Cardiac septum (tissue), 1 donor: ENCODE data around the gene FOXF1. TPM values are rescaled to one million over a fixed set of nuclear protein-coding genes. Genes with fewer than 3 reads are reported as not detected.

ENCODE experiments used
- DNase-seq: peaks from one replicate; pipeline ENCODE4 v3.0.0-alpha.2; 2020; ENCODE audit warnings: low spot score
- intact Hi-C: fragments of 100-400 bp; cut with DNase I; formaldehyde crosslinking; loops from one replicate; pipeline ENCODE4 v1.14.0; 2022
- long read RNA-seq: library from polyadenylated mRNA; unstranded; transcript quantifications from one replicate; pipeline ENCODE4 v2.0.0, GENCODE V29; 2021
- total RNA-seq: library from RNA; stranded (reverse); fragmentation: NEBNext Ultra II Directional; extraction: Animal tissue kit (Norgen Biotek cat#: 25700); gene quantifications from one replicate; pipeline ENCODE4 v1.2.1, GENCODE V29; 2021
- donor health status: DM: no; HTN: no; CAD: no.

FOXF1 gene
- 0.16 TPM for total RNA-seq
- long read RNA-seq, partial matches to known transcripts: 0 of 2 reads
- long read RNA-seq, other reads (novel, unspliced or antisense): 1 of 2 reads

DNA sequence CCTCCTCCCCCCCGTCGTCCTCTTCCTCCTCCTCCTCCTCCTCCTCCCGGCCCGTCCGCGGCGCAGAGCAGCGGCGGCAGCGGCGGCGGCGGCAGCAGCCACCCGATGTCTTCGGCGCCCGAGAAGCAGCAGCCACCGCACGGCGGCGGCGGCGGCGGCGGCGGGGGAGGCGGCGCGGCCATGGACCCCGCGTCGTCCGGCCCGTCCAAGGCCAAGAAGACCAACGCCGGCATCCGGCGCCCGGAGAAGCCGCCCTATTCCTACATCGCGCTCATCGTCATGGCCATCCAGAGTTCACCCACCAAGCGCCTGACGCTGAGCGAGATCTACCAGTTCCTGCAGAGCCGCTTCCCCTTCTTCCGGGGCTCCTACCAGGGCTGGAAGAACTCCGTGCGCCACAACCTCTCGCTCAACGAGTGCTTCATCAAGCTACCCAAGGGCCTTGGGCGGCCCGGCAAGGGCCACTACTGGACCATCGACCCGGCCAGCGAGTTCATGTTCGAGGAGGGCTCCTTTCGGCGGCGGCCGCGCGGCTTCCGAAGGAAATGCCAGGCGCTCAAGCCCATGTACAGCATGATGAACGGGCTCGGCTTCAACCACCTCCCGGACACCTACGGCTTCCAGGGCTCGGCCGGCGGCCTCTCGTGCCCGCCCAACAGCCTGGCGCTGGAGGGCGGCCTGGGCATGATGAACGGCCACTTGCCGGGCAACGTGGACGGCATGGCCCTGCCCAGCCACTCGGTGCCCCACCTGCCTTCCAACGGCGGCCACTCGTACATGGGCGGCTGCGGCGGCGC lies at the start of gene FOXF1:
FOXF1 (plus strand) TSS at position 63 of the 797 bp plus-strand sequence; CDS start at position 106, 43 bp downstream.
- intact Hi-C loops: no loop called here
- DNase-seq: no peak

DNA sequence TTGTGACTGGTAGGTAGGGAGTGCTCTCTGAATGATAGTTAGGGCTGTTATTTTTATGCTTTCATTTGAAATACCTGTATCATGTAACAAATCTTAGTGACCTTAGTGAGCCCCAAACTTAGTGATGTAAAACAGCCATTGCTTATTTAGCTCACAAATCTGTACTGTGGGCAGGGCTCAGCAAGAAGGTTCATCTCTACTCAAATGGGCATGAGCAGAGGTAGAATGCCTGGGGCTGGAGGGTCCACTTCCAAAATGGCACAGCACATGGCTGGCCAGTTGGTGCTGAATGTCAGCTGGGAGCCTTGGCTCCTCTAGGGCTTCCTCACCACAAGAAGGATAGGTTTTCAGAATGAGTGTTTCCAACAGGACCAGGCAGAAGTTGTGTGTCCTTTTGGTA lies 49.3 kb upstream of the FOXF1 start:
- no peak for DNase-seq
- intact Hi-C loops: no loop called here

DNA sequence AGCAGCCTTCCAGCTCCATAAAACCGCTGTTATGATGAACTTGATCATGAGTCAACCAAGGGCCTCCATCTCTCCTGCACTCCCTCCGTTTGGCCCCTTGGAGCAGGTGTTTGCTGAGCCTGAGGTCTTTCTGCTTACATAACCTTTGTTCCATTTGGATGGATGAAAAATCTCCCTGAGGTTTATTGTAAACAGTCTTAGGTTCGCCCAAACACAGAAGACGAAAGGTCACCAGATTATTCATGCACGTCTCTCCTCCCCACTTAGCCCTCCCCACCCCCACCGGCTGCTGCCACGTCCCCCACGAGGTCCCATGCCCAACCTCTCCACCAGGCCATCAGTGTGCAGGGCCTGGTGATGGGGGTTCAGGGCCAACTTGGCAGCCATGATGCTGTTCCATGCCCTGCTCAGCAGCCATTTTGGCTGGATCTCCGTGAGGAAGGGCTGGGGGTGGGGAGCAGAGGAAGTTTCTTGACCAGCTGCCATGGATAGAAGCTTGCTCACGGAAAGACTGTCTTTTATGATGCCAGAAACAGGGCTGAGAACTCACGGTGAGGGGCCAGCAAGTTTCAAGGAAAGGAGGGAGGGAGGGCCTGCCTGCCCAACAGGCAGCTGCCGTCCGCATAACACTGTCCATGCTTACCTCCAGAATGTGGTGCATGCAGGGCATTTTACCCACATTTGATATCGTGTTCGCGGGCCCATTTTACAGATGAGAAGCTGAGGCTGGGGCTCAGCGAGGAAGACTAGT lies 47.8 kb upstream of the FOXF1 start:
- intact Hi-C loops: no loop called here

DNA sequence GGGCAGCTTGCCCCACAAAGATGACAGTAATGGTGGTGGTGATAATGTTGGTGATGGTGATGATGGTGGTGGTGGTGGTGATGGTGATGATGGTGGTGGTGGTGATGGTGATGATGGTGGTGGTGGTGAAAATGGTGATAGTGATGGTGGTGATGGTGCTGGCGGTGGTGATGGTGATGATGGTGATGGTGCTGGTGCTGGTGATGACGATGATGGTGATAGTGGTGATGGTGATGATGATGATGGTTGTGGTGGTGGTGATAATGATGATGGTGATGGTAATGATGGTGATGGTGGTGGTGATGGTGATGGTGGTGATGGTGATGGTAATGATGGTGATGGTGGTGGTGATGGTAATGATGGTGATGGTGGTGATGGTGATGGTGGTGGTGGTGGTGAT lies 46.3 kb upstream of the FOXF1 start:
- intact Hi-C loops: no loop called here
- no peak for DNase-seq

More for the DNA sequence above, 47.8 kb upstream of the FOXF1 start:
- no peak for DNase-seq

DNA sequence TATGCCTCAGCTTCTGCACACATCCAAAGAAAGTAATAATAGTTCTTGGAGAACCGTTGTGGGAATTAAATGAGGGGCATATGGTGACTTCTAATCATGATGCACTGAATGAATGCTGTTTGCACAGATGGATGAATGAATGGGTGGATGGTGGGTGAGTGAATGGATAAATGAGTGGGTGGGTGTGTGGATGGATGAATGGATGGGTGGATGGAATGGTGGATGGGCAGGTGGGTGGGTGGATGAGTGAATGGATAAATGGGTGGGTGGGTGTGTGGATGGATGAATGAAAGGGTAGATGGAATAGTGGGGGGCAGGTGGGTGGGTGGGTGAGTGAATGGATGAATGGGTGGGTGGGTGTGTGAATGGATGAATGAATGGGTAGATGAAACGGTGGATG lies 44.9 kb upstream of the FOXF1 start:
- intact Hi-C loops: no loop called here
- DNase-seq: no peak

DNA sequence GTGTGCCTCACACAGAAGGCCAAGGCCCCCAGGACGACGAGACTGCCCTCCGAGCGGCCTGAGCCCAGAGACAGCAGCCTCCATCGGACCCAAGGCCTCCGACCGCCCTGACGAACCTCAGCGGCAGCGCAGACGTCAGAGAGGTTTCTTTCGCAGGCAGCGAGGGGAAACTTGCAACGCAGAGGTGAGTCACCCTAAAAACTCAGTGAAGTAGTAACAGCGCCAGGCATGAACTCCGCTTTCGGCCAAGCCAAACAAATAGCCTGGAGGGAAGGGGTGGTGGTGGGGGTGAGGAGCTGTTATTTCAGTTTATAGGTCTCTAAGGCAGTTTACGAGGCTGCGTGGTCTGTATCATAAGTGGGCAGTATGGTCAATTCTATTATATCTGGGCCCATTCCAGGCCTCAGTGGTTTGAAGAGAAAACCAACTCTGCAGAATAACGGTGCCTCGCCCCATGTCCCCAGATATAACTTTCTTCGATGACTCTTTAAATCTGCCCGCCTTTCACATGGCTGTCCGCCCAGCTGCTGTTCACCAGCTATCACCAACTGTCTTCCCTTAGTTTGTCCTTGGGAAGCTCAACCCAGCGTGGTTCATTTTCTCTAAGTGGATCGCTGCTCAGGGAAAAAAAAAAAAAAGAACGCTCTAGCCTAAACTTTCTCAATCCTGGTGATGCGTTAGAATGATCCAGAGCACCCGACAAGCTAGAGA lies 43.5 kb upstream of the FOXF1 start:
- intact Hi-C loops: no loop called here
- DNase-seq: no peak

DNA sequence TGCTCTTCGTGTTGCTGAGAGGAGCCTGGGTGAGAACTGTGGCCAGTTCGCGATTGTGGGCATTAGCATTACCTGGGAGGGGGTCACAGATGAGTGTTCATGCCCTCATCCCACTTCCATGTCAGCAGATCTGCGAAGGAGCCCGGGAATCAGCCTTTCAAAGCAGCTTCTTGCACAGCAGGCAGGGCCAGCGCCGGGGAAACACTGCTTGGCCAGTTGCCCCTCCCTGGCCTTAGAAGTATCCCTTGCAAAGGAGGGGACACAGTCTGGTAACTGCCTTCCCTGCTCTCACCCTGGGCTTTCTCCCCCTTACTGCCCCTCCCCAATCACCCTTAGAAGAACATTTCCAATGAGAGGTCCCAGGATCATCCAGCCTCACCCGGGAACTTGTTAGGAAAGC lies 42.8 kb upstream of the FOXF1 start:
- intact Hi-C loops: no loop called here

DNA sequence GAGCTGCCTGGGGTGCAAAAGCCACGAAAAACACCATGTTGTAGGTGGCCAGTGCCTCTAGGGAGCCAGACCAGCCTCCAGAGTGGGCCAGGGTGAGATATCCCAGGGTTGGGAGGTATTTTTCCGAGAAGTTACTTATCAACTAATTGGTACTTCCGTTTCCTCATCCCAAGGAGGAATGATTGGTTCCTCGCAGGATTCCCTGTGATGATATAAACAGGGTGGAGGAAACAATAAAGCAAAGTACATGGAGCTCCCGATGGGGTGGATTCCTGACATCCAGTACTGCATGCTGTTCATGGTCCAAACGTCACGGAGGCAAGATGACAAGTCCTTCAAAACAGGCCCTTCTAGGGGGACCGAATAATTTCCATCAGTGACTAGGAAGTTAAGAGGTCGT lies 39.4 kb upstream of the FOXF1 start:
- DNase-seq: no peak
- intact Hi-C loops: no loop called here

More for the DNA sequence above, 42.8 kb upstream of the FOXF1 start:
- DNase-seq: no peak

DNA sequence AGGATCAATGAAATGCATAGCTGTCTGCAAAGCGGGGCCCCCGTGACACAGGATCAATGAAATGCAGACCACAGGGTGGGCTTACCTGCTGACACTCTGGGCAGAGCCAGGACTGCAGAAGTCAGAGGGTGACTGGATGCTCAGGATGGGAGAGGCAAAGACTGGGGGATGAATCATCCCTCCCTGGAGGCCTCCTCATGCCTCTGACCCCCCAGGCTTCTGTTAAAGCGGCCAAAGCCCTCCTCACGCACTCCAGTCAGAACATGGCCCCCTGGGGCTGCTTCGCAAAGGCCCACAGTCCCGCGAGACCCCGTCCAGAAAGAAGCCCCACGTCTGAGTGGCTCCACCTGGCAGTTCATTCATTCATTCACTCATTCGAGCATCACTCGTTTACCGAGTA lies 38.4 kb upstream of the FOXF1 start:
- intact Hi-C loops: no loop called here
- no peak for DNase-seq

DNA sequence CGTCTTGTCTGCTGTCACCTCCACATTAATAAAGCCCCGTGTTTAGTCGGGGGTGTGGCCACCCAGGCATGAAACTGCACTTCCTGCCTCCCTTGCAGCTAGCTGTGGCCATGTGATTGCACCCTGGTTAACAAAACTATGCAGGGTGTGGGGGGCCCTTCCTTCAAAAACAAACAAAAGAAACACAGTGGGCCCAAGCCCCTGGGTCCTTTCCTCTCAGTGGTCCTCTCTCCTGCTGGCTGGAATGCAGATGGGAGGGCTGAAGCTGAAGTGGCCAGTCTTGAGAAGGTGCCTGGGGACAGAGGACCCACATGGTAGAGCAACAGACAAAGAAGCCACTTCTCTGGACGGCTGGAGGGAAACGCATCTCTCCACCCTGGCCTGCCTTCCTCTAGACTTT lies 38.0 kb upstream of the FOXF1 start:
- intact Hi-C loops: no loop called here
- no peak for DNase-seq

DNA sequence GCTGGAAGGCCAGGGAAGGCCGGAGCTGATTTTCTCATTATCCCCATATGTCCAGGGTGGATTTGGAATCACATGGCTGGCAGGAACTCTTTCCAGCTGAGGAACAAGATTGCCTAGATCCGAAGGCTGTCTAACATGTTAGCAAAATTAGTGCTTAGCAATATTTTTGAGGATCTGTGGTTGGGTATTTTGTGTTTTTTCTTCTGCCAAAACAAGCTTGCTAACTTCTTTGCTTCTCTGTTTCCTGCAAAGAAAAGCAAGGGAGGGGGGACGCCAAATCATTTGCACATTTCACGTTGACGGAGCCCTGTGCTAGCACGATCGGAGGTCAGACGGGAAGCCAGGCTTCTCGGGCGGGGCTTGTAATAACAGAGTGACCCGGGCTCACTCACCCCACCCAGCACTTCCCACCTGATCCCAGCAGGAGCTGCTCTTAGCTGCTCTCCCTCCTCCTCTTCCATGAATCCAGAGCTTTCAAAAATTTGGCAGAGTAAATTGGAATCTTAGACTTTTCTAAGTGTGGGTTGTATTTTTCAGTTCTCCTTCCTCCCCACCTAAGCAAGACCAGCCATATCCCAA lies 33.3 kb upstream of the FOXF1 start:
- no peak for DNase-seq
- intact Hi-C loops: no loop called here

DNA sequence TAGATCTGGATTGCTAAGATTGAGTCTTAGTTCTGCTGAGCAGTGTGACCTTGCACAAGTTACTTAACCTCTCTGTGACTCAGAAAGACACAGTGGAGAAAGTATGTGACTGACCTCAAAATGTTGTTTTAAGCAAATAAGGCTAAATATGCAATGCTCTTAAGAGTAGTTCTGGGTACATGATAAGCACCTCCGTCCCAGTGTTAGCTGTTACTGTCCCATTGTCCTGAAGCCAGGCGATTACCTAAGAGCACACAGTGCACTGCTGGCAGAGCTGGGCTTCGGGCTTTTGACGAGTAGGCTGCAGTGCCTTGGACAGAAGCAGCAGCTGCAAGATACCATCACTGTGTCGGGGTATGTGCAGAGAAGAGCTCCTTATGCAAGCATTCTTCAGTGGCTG lies 32.7 kb upstream of the FOXF1 start:
- DNase-seq: no peak

DNA sequence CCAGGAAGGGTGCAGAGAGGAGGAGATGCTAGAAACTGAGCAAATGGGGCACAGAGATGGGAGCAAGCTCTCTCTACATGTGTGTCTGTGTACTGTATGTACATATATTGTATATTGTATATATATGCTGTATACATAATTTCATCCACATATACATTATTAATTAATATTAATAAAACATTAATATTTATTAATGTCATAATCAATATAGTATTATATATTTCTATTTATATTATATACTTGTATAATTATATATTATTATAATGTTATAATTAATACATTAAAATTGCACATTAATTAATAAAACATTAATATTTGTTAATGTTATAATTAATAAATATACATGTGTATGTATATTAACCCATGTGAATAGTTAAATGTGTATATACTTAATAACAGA lies 31.5 kb upstream of the FOXF1 start:
- intact Hi-C loops: no loop called here
- DNase-seq: no peak

More for the DNA sequence above, 32.7 kb upstream of the FOXF1 start:
- intact Hi-C loops: no loop called here

DNA sequence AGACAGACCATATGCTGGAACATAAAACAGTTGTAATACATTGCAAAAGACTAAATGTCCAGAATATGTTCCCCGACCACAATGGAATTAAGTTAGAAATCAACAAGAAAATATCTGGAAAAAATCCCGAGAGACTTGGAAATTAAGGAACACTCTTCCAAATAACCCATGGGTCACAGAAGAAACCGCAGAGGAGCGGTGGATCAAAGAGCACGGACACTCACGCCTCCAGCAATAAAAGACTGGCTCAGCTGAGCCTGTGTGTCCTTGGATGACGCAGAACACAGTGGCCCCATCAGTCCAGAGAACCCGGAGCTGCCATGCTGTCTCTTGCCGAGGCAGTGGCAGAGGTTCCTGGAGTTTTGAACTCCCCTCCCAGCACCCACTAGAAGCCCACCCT lies 30.9 kb upstream of the FOXF1 start:
- DNase-seq: no peak
- intact Hi-C loops: no loop called here

DNA sequence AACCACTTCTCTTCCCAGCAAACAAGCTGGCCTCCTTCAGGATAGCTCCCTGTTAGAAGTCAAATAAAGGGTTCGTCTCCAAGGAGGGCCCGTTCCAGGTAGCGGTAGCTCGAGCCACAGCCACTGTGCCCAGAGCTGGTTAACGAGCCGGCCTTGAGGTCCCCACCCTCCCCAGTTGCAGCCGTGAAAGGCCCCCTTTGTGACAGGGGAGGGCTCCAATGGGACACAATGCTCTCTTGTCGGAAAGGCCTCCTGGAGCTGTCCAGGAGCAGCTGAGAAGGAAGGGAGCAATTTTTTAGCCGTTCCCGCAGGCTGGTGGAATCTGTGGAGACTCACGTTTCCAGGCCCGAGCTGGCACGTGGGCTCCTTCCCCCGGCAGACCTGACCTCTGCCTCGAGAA lies 29.9 kb upstream of the FOXF1 start:
- intact Hi-C loops: no loop called here
- no peak for DNase-seq

DNA sequence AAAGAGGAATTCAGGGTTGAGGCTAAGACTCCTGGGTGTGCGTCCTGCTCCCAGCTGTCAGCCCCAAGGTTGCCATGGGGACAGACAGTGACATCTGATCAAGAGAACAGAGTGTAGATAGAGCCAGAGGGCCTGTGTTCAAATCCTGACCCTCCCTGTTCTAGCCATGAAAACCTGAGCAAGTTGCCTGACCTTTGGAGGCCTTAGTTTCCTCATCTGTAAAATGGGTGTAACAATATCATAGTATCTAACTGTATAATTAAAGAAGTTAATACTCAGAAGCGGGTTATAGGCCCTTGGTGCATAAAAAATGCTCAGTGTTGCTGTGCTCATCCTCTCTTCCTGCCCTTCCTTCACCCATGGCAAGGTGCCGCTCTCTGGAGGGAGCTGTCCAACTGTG lies 28.7 kb upstream of the FOXF1 start:
- DNase-seq: no peak
- intact Hi-C loops: no loop called here

DNA sequence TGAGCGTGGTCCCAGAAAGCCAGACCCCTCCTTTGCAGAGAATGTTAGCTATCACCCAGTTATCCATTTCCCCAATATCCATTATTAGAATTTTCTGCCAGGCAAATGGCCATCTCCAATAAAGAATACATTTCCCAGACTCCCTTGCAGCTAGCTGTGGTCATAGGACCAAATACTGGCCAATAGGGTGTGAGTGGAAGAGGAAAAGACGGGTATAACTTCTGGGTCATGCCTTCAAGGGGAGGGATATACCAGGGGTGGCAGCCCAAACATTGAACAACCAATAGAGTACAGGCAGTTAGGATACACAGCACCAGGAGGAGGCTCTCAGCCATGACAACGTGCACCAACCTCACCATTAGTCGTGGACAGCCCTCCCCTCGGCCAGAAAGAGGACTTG lies 26.1 kb upstream of the FOXF1 start:
- no peak for DNase-seq
- intact Hi-C loops: no loop called here

DNA sequence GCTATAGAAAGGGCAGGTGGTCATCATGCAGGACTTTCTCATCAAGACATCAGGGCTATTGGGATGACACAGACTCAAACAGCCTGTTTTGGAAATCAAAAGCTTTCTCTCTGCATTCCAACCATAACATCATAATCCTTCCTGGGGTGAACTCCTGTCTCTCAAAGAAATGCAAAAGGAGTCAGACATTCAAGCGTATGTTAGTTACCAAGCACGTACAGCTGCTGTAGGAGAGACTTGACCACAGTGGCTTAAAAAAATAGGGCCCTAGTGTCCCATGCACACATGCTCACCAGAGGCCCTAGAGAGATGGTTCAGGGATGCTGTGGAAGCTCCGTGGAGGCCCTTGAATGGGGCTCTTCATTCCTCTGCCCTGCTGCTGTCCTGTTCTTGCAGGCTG lies 24.6 kb upstream of the FOXF1 start:
- intact Hi-C loops: no loop called here
- DNase-seq: no peak

DNA sequence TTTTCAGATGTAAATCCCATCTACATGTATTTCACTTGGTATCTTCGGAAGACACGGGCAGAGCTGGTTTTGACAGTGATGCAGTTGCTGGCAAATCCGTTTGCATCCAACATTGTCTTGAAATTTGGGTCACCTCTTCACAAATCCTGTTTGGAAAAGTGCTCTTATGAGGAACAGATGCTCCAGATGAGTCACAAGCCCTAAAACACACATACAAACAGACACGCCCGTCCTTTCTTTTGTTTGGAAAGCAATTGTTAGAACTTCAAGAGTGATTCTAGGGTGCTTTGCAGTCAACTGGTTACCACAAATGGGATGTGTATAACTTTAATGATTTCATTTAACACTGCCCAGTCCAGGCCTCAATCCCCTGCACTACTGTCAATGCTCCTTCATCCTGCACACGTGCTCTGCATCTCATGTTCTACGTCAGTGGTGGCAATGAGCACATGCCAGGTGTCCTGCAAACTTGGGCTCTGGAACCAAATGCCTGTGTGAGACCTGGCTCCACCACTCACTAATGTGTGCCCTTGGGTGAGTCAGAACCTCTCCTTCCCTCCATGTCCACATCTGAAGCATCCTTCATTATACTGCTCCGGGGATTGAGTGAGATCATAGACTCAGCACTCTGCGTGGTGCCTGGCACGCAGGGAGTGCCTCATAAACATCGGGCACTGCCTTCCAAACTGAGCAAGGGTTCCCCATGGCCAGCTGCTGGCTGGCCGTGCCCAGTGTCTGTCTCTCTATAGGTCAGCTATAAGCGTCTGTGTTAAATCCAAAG lies 19.3 kb upstream of the FOXF1 start:
- intact Hi-C loops: no loop called here

More for the DNA sequence above, 19.3 kb upstream of the FOXF1 start:
- no peak for DNase-seq
